GM19043 (cell line): ENCODE measurements around the gene EME2.

ENCODE experiments used
- ATAC-seq: cut with Tn5 transposase; IDR thresholded peaks from one replicate; pipeline ENCODE4 v1.9.1; 2021; ENCODE audit warnings: low read depth; ENCODE audit not compliant: unreplicated experiment

EME2 gene

DNA sequence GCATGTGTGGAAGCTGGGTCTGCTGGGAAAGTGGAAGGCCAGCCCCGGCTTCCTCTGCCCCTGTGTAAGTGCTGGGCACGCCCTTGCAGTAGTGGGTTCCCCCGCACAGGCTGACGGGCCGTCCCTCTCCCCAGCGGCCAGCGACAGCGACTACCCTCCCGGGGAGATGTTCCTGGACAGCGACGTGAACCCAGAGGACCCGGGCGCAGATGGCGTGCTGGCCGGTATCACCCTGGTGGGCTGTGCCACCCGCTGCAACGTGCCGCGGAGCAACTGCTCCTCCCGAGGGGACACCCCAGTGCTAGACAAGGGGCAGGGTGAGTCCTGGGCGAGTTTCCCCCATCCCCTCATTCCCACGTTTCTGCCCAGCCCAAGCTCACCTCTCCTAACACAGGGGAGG, 6.8 kb upstream of the EME2 start:
- ATAC-seq: no peak

DNA sequence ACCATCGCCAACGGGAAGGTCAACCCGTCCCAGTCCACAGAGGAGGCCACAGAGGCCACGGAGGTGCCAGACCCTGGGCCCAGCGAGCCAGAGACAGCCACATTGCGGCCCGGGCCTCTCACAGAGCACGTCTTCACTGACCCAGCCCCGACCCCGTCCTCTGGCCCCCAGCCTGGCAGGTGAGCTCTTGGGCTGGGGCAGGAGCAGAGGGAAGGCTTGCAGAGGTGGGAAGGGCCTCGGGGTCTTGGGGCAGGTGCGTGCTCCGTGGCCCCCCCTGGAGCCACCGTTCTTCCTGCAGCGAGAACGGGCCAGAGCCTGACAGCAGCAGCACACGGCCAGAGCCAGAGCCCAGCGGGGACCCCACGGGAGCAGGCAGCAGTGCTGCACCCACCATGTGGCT, 6.4 kb upstream of the EME2 start:
- no peak for ATAC-seq

- no peak for ATAC-seq
Observed at GRCh38 chr16:1766701-1767100, 5.9 kb upstream of the EME2 start.

GRCh38 chr16:1767116-1767994, 5.3 kb upstream of the EME2 start:
- no peak for ATAC-seq

- ATAC-seq: no peak
Observed at GRCh38 chr16:1768061-1768766, 4.4 kb upstream of the EME2 start.

- ATAC-seq: no peak
Observed at GRCh38 chr16:1768767-1769401, 3.7 kb upstream of the EME2 start.

GRCh38 chr16:1769402-1770300, 3.0 kb upstream of the EME2 start:
- no peak for ATAC-seq

GRCh38 chr16:1770328-1771187, 2.1 kb upstream of the EME2 start:
- ATAC-seq: no peak

GRCh38 chr16:1771188-1771863, 1.3 kb upstream of the EME2 start, which contains the start of gene NME3:
Gene NME3, minus strand, starts transcription at chr16:1771543. Its CDS starts 9 bp downstream, at chr16:1771534.
- no peak for ATAC-seq

DNA sequence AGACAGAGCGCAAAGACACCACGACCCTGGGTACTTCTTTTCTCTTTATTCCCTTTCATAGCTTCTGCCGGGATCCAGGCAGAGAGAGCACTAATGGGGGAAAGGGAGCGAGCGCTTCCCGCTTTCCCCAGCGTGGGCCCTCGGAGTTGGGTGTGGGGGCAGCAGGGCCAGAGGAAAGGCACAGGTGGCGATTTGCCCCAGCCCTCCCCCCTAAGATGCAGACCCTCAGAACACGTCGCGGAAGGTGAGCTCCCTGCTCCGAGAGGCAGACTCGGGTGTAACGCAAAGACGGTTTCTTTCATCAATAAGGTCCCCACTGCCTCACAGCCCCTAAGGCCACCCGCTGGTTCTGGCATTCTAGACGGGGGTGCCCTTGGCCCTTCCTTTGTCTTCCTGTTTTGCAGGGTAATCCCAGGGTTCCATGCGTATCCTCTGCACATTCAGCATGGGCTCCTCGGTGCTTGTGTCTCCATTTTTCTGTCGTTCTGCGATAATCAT, 697 bp upstream of the EME2 start:
- ATAC-seq: no peak

DNA sequence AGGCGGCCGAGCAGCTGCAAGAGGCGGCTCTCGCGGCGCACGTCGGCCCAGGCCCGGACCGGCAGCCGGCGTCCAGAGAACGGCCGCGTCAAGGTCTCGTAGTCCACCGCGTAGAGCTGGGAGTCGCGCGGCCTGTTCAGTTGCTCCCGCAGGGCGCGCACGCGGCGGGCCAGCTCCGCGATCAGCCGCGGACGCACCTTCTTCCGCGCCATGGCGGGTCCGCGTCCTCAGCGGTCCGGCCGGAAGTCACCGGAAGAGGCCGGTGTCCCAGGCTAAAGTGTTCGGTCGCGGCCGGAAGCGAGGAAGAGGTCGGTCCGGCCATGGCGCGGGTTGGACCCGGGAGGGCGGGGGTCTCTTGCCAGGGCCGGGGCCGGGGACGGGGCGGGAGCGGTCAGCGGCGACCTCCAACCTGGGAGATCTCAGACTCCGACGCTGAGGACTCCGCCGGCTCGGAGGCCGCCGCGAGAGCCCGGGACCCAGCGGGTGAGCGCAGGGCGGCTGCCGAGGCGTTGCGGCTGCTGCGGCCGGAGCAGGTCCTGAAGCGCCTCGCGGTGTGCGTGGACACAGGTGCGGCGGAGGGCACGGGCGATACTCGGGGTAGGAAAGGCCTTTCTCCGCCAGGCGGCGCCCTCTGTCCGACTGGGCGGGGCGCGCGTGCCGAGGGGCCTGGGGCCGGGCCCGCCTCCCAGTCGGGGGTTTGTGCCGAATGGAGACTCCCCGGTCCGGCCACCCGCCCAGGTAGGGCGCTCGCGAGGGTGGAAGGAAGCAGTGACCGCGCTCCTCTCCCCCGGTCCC, 495 bp downstream of the EME2 start, which contains the start of gene MRPS34:
Gene MRPS34 (minus strand): TSS at position 227 of the 795 bp plus-strand sequence. CDS start 15 bp downstream, at position 212.
- no peak for ATAC-seq

GRCh38 chr16:1773703-1774447, 1.3 kb downstream of the EME2 start:
- no peak for ATAC-seq

- no peak for ATAC-seq
Observed at GRCh38 chr16:1774448-1774780, 1.8 kb downstream of the EME2 start.

- ATAC-seq: no peak
Observed at GRCh38 chr16:1775006-1775845, 2.6 kb downstream of the EME2 start.

DNA sequence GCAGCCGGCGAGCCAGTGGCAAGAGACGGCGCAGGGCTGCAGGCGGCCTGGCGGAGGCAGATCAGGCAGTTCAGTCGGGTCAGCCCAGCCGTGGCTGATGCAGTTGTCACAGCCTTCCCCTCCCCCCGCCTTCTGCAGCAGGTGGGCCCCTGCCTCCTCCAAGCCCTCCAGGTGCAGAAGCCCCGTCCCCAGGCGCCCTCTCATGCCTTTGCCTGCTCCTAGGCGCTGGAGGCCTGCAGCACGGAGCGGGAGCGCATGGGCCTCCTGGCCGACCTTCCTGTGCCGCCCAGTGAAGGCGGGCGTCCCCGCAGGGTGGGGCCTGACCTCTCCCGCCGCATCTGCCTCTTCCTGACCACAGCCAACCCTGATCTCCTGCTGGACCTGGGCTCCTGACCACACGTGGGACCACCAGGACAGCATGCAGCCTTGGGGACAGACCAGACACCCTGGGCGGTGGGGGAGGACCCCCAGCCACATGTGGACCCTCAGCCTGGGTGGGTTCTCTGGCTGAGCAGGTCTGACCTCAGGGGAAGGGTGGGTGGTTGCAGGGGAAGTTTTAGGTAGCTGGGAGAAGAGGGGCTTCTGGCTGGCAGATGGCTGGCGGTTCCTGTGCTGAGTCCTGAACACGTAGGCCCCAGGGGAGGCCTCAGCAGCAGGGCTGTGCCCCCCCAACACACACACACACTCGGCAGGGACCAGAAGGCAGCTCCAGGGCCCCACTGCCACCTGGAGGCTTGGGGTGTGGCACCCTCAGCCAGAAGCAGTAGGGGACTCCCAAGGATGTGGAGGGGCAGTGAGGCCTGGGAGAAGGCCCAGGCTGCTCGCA, 3.4 kb downstream of the EME2 start:
- ATAC-seq: no peak

DNA sequence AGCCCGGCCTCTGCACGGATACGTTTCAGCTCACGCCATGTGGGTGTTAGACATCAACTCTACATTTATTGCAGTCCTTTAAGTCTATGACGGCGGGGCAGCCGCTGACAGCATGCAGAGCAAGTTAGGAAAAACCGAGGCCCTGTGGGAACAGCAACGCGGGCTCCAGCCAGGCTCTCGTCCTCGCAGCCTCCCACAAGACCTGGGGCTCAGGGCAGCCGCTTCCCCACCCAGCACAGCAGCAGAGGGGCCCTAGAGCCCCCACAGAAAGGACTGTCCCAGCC, 4.0 kb downstream of the EME2 start:
- ATAC-seq: no peak
